Amniotic epithelial cell (primary cell): ENCODE results near the gene SENP6.
"Not testable (repeated sequence)": the region's sequence is repeated elsewhere in the genome, so short reads cannot be mapped to it uniquely, and the experiment has no call there.

Source experiments
- DNase-seq: peaks from one replicate; pipeline ENCODE4 v3.0.0-alpha.2; 2010; ENCODE audit warnings: low read depth

Gene SENP6

GRCh38 chr6:75601304-75602245, at the start of gene SENP6:
SENP6 (plus strand) TSS chr6:75601880; CDS start chr6:75602525, 645 bp downstream.
- peak; percentile 63 for DNase-seq

GRCh38 chr6:75556240-75556639, 45.4 kb upstream of the SENP6 start:
- DNase-seq, result peak; percentile 14

- no peak for DNase-seq
Observed at GRCh38 chr6:75557068-75557467, 44.6 kb upstream of the SENP6 start.

DNA sequence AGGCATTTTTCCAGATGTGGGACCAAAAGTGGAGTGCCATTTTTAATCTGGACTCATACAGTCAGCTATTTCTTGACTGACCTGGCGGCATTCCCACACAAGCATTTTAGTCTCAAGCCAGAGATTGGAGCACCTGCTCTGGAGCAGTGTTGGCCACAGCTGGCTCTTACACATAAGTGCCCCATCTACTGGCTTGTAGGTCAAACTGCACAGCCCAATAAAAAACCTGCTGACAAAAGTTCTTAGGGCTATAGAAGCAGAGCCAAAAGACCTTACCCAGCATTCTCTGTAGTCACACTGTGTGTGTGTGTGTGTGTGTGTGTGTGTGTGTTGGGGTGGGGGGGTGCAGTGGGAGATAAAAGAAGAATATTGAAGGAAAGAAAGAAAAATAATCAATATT, 38.6 kb upstream of the SENP6 start:
- DNase-seq, result peak; percentile 65

GRCh38 chr6:75566137-75566767, 35.4 kb upstream of the SENP6 start:
- no peak for DNase-seq

GRCh38 chr6:75568100-75568499, 33.6 kb upstream of the SENP6 start:
- no peak for DNase-seq

DNA sequence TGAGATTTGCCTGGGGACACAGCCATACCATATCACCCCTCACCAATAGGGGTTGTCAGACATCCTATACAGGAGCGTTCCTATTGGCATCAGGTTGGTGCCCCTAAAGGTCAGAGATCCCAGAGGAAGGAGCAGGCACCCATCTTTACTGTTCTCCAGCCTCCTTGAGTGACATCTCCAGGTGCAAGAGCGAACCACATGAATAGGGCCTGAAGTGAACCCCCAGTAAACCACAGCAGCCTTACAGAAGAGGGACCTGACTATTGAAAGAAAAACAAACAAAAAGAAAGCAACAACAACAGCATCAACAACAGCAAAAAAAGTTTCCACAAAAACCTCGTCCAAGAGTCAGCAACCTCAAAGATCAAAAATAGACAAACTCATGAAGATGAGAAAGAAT, 32.7 kb upstream of the SENP6 start:
- no peak for DNase-seq

DNA sequence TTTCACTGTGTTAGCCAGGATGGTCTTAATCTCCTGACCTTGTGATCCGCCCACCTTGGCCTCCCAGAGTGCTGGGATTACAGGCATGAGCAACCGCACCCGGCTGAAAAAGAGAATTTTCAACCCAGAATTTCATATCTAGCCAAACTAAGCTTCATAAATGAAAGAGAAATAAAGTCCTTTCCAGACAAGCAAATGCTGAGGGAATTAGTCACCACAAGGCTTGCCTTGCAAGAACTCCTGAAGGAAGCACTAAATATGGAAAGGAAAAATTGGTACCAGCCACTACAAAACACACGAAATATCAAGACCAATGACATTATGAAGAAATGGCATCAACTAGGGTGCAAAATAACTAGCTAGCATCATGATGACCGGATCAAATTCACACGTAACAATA, 31.0 kb upstream of the SENP6 start:
- DNase-seq, result peak; percentile 34

- DNase-seq, result no peak
Observed at GRCh38 chr6:75572072-75572471, 29.6 kb upstream of the SENP6 start.

DNA sequence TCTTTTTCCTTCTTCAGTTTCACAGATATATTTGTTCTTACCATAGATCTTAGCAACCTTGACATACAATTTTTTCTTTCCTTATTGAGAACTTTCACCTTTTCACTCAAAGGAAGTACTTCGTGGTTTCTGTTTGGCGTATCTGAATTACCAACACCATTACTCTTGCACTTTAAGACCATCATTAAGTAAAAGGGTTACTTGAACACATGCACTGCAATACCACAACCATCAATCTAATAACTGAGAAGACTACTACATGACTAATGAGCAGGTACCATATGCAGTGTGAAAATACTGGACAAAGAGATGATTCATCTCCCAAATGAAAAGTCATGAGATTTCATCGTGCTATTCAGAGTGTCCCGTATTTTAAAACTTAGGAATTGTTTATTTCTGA, 21.7 kb upstream of the SENP6 start:
- no peak for DNase-seq

DNA sequence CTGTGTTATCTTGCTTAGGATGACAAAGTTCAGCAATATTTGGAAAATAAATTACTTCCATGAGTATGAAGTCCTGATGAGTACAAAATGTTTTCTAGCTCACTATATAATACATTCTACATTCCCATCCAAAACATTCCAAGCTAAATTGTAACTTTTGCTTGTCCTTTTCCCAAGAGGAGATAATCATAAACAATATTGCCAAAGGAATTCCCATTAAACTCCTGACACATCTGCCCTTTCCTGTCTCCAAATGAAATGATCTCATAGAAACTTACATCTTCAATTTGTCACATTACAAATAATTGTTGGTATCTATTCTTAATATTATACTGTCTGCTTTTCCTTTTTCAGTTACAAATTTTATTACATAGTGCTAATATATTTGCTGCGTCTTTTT, 20.4 kb upstream of the SENP6 start:
- DNase-seq, result no peak

GRCh38 chr6:75584552-75584951, 17.1 kb upstream of the SENP6 start:
- DNase-seq, result not testable (repeated sequence)

DNA sequence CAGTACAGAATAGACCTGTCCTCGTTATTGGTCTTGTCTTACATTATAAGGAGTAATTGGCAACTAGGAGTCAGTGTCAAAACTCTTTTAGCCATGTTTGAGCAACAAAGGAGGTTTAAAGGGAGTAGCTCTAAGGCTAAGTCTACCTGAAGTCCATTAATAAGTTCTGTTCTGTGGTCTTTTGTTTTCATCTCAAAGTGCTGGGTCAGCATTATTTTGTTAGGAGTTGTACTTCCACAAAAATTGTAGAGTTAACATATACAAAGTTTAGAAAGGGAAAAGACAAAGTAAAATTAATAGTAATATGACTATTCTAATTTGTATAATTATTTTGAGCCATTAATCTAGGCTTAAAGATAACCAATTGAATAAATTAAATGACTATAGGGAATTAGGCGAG, 12.7 kb upstream of the SENP6 start:
- no peak for DNase-seq

GRCh38 chr6:75590370-75590769, 11.3 kb upstream of the SENP6 start:
- no peak for DNase-seq

- not testable (repeated sequence) for DNase-seq
Observed at GRCh38 chr6:75596380-75596779, 5.3 kb upstream of the SENP6 start.

GRCh38 chr6:75600768-75601167, 912 bp upstream of the SENP6 start:
- no peak for DNase-seq

GRCh38 chr6:75602246-75603105, 796 bp downstream of the SENP6 start:
- DNase-seq, result peak; percentile 58

DNA sequence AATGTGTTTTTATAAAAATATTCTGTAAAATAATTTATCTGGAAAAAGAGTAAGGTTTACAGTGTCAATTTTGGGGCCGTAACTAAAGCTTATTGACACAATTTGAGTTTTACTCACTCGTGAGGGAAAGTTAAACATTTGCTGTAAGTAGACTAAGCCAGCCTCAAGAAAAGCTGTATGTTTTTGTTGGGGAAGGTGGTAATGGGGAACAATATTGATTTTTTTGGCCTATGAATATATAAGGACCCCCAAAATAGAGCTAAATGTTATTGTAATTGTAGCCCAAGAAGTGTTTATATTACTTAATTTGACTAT, 1.4 kb downstream of the SENP6 start:
- DNase-seq, result no peak

- DNase-seq, result no peak
Observed at GRCh38 chr6:75604294-75604693, 2.6 kb downstream of the SENP6 start.

DNA sequence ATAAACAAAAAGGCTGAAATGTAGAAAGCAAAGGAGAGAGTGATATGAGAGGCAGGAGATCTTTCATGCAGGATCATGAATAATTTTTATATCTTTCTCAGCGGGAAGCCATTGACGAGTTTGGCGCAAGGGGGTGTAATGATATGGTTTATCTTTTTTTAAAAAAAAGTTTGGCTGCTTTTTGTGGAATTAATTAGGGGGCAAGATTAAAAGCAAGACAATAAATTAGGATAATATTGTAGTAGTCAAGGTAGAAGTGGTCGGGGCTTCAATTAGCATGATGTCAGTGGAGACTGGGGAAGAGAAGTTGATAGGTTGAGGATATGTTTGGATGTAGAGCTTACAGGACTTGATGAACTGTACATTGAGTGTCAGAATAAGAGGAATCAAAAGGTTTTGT, 4.0 kb downstream of the SENP6 start:
- DNase-seq, result no peak

DNA sequence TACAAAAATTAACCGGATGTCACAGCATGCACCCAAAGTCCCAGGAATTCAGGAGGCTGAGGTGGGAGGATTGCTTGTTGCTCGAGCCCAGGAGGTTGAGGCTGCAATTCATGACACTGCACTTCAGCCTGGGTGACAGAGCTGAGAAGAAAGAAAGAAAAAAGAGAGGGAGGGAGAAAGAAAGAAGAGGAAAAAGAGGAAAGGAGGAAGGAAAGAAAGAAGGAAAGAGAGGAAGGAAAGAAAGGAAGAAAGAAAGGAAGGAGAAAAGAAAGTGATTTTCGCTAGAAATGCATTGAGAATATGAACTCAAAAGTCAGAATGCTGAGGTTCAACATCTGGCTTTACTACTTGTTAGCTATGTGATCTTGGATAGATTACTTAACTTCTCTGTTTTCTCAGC, 6.6 kb downstream of the SENP6 start:
- no peak for DNase-seq

DNA sequence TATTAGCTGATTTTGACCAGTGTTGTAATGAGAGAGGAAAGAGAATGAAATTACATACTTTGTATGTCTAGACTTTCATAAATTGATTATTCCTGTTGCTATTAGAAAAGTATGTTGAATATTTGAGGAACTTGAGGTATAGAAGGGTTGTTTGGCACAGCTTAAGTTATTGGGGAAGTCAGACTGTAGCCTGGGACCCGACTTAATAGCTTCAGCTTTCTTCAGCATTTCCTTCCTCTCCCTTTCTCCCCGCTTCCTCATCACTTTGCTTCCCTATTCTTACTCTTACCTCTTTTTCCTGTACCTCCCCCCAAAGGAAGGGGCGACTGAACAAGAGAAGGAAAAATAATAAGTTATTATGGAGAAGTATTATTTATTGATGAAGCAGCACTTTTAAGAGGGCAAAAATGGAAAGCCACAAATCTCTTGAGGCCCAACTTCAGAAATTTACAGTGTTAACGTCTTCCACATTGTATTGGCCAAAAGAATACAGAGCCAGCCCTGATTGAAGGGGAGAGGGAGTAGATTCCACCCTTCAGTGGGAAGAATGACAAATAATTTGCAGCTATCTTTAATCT, 7.4 kb downstream of the SENP6 start:
- DNase-seq, result no peak
